Cerebellar cortex (tissue), 1 donor: Measurements from ENCODE around the gene KRTAP26-1.

Source experiments
- DNase-seq: peaks from one replicate; pipeline ENCODE4 v3.0.0-alpha.2; 2015; ENCODE audit warnings: low spot score

KRTAP26-1 gene, protein sequence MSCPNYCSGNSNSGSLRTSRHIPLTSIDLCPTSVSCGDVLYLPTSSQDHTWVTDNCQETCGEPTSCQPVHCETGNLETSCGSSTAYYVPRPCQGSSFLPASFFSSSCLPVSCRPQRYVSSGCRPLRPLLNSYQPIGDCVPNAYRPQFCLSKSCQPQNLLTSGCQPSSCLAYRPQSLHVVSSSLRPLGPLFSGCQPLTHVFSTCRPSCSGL

DNA sequence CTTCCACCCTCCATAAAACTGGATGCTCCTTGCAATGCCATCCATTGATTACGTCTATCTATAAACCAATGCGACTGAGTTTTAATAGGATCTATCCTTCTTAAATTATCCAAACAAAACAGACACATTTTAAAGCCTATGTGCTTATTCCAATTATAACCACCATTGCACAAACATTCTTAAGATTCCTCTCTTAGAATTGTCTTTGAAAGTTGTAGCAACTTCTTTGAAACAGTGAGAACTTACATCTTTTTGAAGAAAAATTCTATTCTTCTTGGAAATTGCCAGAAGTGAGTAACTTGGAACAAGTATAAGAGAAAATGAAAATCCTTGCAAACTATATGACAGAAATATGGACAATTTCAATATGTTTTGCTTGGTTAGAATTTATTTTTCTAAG is at the start of gene KRTAP26-1:
Gene KRTAP26-1, minus strand, starts transcription at position 101 of the 400 bp plus-strand sequence. CDS start 280 bp downstream, outside the sequence.
- no peak for DNase-seq

DNA sequence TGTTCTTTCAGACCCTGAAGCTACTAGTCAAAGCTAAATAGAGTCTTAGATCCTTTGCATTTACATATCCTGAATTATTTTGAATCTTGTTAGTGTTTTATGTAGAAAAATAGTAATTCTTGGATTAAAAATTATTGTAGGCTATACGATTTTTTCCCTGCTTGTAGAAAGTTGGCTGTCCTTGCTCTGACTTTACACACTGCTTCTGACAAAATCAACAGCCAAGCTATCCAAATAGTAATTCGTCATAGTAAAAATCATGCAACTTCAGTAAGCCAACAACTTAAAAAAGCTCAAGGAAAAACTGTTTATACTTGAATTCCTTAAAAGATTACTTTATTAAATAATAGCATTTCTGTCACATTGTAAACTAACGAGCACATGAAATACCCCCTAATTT is 35.8 kb upstream of the KRTAP26-1 start:
- no peak for DNase-seq

GRCh38 chr21:30354308-30355005 is 34.3 kb upstream of the KRTAP26-1 start:
- no peak for DNase-seq

GRCh38 chr21:30351534-30351933 is 31.4 kb upstream of the KRTAP26-1 start:
- DNase-seq: no peak

GRCh38 chr21:30349572-30349971 is 29.5 kb upstream of the KRTAP26-1 start:
- DNase-seq: no peak

DNA sequence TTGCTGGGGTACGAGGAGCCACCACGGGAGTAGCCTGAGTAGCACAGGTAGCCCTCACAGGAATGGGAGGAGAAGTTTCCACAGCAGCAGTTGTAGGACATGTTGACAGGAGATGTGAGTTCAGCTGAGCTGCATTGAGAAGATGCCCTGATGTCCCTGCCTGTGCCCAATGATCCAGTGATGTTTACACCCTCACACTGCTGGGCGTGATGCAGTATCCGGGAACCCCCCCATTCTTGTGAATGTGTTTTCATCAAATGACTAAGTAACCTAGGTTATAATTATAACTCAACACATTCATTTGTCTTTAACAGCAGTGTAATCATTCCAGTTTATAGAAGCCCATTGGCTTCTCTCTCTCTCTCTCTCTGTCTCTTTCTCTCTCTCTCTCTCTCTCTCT is 28.4 kb upstream of the KRTAP26-1 start, which contains the start of gene KRTAP23-1:
Gene KRTAP23-1, minus strand, starts transcription at position 101 of the 400 bp plus-strand sequence. Its CDS starts 0 bp downstream, at position 101.
- no peak for DNase-seq

DNA sequence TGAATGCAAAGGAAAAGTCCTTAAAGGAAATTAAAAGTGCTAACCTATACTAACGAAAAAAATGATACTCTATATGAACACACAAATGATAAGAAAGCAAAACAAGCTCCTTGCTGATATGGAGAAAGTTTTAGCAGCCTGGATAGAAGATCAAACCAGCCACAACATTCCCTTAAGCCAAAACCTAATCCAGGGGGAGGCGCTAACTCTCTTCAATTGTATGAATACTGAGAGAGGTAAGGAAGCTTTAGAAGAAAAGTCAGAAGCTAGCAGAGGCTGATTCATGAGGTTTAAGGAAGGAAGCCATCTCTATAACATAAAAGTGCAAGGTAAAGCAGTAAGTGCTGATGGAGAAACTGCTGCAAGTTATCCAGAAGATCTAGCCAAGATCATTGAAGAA is 24.9 kb upstream of the KRTAP26-1 start:
- no peak for DNase-seq

DNA sequence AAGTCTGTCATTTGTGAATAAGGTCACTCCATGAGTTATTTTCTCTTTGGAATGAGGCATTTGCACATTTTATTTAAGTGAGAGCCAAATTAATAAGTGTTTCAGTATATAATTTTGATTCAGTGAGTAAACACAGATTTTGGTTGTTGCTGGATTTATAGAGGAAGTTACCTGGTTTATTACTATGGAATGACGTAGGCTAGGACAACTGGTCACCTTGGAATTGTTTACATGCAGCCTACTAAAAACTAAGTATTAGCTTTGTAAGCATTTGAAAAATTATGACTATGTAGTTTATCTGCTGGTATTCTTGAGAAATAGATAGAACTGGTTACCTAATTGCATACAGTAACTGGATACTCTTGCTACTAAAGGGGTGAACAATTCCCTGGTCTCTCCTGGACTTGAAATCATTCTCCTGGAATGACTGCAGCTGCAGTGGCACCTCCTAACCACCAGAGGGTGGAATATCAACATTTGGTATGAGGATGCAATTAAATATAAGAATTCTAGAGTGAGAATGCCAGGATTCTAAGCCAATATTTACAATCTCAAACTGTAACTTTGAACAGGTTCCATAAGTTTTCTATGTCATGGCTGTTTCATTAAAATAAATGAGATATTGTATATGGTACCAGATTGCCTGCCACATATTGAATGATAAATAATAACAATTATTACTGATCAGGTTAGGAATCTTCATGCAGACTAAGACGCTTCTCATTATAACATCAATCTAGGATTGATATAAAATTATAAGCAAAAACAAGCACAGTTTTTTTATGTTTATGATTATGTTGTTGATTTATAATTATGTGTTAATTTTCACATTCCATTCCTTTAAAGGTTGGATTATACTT is 20.8 kb upstream of the KRTAP26-1 start:
- DNase-seq: peak; percentile 10

DNA sequence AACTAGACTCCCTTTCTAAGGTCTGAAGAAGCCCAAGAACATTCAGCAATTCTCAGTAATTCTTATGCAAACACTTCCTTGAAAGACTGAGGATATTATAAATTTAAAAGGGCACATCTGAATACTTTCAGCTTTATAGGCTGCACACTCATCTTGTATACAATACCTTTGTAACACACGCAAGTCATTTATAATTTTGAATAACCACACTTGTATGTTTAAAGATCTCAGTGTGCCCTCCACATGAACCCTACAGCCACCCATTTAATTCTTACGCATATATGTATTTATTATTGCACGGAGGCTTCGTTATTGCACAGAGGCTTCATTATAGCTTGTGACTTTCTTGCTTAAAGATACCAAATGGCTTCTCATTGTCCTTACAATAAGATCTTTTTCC is 18.6 kb upstream of the KRTAP26-1 start:
- DNase-seq: no peak

DNA sequence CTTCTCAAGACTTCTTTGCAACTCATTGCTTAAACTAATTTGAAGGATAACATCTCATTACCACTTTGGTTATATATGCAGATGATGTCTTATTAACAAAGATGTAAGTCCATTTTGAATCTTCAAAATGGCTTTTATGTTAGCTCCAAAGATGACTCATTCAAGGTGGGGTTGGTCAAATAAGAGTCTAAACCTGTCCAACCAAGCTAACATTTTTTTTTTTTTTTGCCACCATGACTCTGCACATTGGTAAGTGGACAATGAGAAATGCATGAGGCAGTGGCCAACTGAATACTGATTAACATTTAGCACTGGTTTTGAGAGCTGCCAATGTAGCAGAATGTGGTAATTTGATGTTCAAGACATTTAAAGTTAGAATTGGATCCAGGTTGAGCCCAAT is 17.7 kb upstream of the KRTAP26-1 start:
- DNase-seq: no peak

DNA sequence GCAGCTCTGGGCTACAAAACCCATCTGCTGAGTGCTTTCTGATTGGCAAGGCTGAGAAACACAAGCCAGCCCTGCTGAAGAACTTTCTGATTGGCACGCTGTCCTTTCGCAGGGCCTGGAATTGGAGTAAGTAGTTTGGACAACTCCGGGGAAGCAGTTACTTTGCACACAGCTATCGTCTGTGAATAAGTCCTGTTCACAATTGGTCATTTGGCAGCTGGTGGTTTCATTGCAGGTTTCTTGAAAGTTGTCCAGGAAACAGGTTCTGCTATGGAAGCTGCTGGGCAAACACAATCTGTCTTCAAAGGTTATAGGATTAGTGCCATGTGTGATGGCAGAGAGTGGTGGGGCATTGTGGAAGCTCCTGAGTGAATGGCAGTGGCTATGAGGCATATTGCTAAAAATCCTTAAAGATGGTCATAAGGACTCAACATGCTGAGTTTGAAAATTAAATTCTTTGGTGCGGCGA is 17.2 kb upstream of the KRTAP26-1 start, which contains the start of gene KRTAP27-1:
Gene KRTAP27-1, minus strand, starts transcription at position 419 of the 469 bp plus-strand sequence. Its CDS starts 26 bp downstream, at position 393.
- peak; percentile 40 for DNase-seq

- no peak for DNase-seq
Measured at GRCh38 chr21:30336596-30336995, 16.5 kb upstream of the KRTAP26-1 start.

- DNase-seq: no peak
Measured at GRCh38 chr21:30333736-30334135, 13.6 kb upstream of the KRTAP26-1 start.

- DNase-seq: no peak
Measured at GRCh38 chr21:30332681-30333080, 12.6 kb upstream of the KRTAP26-1 start.

GRCh38 chr21:30329203-30329875 is 9.2 kb upstream of the KRTAP26-1 start:
- no peak for DNase-seq

DNA sequence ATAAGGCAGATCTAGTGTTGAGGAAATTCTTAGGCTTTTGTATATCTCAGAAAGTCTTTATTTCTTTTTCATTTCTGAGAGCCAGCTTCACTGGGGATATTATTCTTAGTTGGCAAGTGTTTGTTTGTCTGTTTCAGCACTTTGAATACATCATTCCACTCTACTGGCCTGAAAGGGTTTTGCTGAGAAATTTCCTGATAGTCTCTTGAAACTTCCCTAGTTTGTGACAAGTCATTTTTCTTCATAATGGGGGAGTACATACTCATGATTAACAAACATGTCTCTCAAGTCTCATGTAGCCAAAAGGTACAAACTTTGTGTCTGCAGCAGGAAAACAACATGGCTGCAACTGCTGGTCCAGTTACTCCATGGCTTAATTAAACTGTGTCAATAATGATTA is 6.3 kb upstream of the KRTAP26-1 start:
- DNase-seq: no peak

DNA sequence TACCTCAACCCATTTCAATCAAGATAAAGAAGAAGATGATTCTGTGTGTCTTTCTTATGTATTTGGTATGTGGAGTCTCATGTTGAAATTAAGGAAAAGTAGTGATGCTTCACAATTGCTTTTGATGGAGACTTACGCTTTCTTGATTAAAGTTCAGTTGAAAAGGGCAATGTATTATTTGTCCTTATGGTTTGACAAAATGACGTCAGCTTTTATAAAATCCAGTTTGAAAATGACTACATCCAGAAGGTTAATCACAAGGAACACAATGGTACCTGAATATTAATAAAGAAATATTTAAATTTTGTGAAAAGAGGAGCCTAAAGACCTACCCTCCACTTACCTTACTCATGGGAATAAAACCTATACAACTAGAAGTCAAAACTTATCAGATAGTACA is 4.4 kb downstream of the KRTAP26-1 start:
- DNase-seq: no peak

DNA sequence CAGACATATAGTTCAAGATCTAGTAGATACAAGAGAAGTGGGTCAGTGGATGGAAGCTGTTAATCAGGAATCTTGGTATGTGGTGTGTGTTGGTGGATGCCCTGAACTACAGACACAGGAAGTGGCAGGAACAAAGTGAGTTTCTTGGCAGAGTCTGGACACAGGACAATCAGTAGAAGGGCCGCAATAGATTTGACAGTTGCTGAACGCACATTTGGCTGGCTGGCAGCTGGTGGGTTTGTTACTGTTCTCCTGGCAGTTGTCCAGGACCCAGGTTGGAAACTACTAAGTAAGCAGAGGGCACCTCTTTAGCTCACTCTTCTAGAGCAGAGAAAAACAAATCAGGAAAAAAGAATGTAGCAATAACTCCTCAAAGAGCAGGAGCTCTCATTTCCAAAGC is 13.2 kb downstream of the KRTAP26-1 start:
- DNase-seq: no peak

DNA sequence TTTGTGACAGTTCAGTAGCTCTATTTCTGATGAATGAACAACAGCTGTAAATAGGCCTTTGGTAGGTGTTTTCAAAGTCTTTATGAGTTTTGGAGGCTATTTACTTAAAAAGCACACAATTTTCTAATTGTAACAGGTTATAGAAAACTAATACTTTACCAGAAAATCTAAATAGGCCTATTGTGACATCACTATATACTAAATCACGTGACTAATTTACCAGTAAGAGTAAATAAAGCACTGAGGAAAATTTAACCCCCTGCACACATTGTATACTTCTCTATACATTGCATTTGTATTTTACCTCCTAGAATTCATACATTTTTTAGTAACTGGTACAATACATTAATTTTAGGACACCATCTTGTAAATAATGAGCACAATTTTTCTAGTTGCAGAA is 15.0 kb downstream of the KRTAP26-1 start:
- DNase-seq: no peak

DNA sequence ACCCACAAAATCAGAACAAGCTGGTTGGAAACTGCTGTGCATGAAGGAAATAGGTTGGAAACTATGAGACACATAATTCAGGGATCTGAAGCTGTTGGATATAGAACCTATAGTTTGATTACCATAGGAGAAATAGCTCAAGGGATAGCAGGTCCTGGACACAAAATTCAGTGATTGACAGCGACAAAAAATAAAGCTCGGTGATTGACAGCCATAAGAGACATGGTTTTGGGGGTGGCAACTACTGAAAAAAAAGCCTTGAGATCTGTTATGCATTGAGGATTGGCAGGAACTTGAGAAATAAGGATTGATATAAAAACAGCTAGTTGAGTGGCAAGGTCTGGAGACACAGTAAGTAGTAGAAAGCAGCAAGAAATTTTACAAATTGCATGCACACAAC is 30.9 kb downstream of the KRTAP26-1 start, which contains the start of gene KRTAP25-1:
Gene KRTAP25-1, minus strand, starts transcription at position 300 of the 400 bp plus-strand sequence. Its CDS starts 24 bp downstream, at position 276.
- no peak for DNase-seq

DNA sequence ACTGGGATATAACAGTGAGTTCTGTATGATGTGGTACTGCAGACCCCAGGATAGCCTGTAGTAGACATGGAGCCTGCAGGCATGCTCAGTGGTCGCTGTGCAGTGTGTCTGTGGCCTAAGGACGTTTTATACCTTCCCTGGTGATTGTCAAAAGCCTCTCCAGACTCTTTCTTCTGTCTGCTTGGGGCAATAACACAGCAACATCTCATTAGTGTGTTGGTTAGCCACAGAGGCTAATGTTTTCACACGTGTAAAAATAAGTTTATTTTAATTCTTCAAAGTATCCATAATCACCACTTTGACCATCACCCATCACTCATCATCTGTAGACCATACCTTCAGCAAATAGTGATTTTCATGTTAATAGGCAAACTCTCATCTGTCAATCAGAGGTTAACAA is 37.3 kb downstream of the KRTAP26-1 start, which contains the start of gene KRTAP24-1:
Gene KRTAP24-1, minus strand, starts transcription at position 101 of the 400 bp plus-strand sequence. Its CDS starts 18 bp downstream, at position 83.
- no peak for DNase-seq

- DNase-seq: no peak
Measured at GRCh38 chr21:30271611-30272010, 48.5 kb downstream of the KRTAP26-1 start.
